ENCODE measurements around the gene CCL17. TPM values are rescaled to one million over a fixed set of nuclear protein-coding genes. Genes with fewer than 3 reads are reported as not detected.

Gene CCL17
- total RNA-seq, 1 experiment from 2014 or later = not detected

DNA sequence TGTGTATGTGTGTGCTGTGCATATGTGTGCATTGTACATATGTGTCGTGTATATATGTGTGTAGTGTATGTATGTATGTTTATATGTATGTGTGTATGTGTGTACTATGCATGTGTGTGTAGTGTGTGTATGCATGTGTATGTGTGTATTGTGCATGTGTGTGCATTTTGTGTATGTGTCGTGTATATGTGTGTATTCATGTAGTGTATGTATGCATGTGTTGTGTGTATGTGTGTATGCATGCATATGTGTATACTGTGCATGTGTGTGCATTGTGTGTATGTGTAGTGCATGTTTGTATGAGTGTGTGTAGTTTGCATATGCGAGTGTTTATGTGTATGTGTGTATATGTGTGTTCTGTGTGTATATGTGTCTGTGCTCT lies 15.5 kb upstream of the CCL17 start:
- no peak overlapping the region for H3K4me3 Mint-ChIP-seq (ENCODE audit: unreplicated experiment)
- no peak overlapping the region for H3K27ac Mint-ChIP-seq (ENCODE audit: low read depth, unreplicated experiment)
- peaks cover 9% of the 10 kb centered on the region for H3K4me1 Mint-ChIP-seq (ENCODE audit: insufficient read depth, unreplicated experiment)

DNA sequence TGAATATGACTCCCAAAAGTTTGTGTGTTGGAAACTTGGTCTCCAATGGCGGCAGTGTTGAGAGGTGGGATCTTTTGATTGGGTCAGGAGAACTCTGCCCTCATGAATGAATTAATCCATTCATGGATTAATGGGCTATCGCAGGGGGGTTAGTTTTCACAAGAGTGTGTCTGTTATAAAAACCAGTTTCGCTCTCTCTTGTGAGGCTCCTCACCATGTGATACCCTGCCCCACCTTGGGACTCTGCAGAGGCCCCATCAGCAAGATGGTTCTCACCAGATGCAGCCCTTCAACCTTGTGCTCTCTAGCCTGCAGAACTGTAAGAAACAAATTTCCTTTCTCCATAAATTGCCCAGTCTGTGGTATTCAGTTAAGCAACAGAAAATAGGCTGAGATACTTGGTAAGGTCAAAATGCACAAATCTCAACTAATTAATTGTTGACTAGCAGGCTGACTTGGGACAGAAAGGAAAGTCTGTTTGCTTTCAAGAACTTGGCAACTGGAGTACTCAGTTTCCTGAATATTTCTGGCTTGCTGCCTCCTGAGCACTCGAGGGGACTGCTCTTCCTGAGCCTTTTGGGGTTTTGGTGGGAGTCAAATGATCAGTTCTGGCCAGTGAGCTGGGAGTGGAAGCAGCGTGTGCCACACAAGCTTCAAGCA lies 13.8 kb upstream of the CCL17 start:
- Mint-ChIP-seq H3K4me1 (ENCODE audit: insufficient read depth, unreplicated experiment) (peaks cover 9% of the 10 kb centered on the region), H3K9me3 (ENCODE audit: unreplicated experiment) (no peaks in the 10 kb centered on the region), H3K27me3 (ENCODE audit: insufficient read depth, unreplicated experiment) (peaks cover 17% of the 10 kb centered on the region), H3K27ac (ENCODE audit: low read depth, unreplicated experiment) (no peak overlapping the region), H3K4me3 (ENCODE audit: unreplicated experiment) (no peak overlapping the region), H3K36me3 (ENCODE audit: insufficient read depth, unreplicated experiment) (no peaks in the 10 kb centered on the region)
- intact Hi-C loops (cut with micrococcal nuclease) = no loop called here
- BruUV-seq (replicated peaks) = no TSS peak
- ChIA-PET CTCF (no interaction called here), POLR2A (no interaction called here)
- DNase-seq (ENCODE audit: unreplicated experiment) = no peak
- TF ChIP-seq, protein P1, sequence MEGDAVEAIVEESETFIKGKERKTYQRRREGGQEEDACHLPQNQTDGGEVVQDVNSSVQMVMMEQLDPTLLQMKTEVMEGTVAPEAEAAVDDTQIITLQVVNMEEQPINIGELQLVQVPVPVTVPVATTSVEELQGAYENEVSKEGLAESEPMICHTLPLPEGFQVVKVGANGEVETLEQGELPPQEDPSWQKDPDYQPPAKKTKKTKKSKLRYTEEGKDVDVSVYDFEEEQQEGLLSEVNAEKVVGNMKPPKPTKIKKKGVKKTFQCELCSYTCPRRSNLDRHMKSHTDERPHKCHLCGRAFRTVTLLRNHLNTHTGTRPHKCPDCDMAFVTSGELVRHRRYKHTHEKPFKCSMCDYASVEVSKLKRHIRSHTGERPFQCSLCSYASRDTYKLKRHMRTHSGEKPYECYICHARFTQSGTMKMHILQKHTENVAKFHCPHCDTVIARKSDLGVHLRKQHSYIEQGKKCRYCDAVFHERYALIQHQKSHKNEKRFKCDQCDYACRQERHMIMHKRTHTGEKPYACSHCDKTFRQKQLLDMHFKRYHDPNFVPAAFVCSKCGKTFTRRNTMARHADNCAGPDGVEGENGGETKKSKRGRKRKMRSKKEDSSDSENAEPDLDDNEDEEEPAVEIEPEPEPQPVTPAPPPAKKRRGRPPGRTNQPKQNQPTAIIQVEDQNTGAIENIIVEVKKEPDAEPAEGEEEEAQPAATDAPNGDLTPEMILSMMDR (IDR thresholded peaks at IDR 0.05; ENCODE audit: unreplicated experiment) = no peak

More for the DNA sequence above, 15.5 kb upstream of the CCL17 start:
- ChIA-PET CTCF (no interaction called here), POLR2A (no interaction called here)
- intact Hi-C loops (cut with micrococcal nuclease) = no loop called here
- Mint-ChIP-seq H3K36me3 (ENCODE audit: insufficient read depth, unreplicated experiment) (no peaks in the 10 kb centered on the region), H3K9me3 (ENCODE audit: unreplicated experiment) (no peaks in the 10 kb centered on the region), H3K27me3 (ENCODE audit: insufficient read depth, unreplicated experiment) (peaks cover 17% of the 10 kb centered on the region)
- DNase-seq (ENCODE audit: unreplicated experiment) = no peak
- TF ChIP-seq, protein P1 (IDR thresholded peaks at IDR 0.05; ENCODE audit: unreplicated experiment) = no peak
- BruUV-seq (replicated peaks) = no TSS peak

DNA sequence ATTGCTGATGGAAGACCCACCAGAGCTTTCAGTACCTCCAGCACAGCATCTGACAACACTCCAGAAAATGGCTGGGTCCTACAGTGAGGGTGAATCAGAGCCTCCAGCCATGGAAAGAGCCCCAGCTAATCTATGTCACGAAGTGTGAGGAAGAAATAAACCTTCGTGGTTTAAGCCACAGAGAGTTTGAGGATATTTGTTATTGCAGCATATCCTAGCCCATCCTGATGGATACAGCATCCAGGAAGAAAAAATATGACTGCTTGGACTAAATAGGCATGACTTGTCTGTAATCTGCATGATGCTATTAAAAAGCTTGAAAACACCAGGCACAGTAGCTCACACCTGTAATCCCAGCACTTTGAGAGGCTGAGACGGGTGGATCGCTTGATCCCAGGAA lies 13.3 kb upstream of the CCL17 start:
- Mint-ChIP-seq H3K4me1 (ENCODE audit: insufficient read depth, unreplicated experiment) (peaks cover 9% of the 10 kb centered on the region), H3K9me3 (ENCODE audit: unreplicated experiment) (no peaks in the 10 kb centered on the region), H3K4me3 (ENCODE audit: unreplicated experiment) (no peak overlapping the region), H3K36me3 (ENCODE audit: insufficient read depth, unreplicated experiment) (no peaks in the 10 kb centered on the region), H3K27ac (ENCODE audit: low read depth, unreplicated experiment) (no peak overlapping the region), H3K27me3 (ENCODE audit: insufficient read depth, unreplicated experiment) (peaks cover 17% of the 10 kb centered on the region)
- ChIA-PET CTCF (interaction anchor here (0.7 to 1.4 kb wide), 2 partner anchors 26 to 307 kb away, joined by 3 to 7 read pairs; no protein-coding TSS in a partner anchor), POLR2A (no interaction called here)
- TF ChIP-seq, protein P1 (IDR thresholded peaks at IDR 0.05; ENCODE audit: unreplicated experiment) = no peak
- no TSS peak for BruUV-seq (replicated peaks)
- DNase-seq (ENCODE audit: unreplicated experiment) = no peak
- intact Hi-C loops (cut with micrococcal nuclease) = no loop called here

DNA sequence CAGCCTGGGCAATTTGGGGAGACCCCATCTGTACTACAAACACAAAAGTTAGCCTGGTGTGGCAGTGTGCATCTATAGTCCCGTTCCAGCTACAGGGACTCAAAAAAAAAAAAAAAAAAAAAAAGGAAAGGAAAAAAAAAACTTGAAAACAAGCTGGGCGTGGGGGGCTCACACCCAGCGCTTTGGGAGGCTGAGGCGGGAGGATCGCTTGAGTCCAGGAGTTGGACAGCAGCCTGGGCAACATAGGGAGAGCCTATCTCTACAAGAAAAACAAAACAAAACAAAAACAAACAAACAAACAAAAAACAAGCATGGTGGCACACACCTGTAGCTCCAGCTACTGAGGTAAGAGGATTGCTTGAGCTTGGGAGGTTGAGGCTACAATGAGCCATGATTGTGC lies 12.9 kb upstream of the CCL17 start:
- ChIA-PET CTCF (interaction anchor here (0.7 to 1.4 kb wide), 2 partner anchors 25 to 307 kb away, joined by 3 to 7 read pairs; no protein-coding TSS in a partner anchor), POLR2A (no interaction called here)
- no TSS peak for BruUV-seq (replicated peaks)

More for the DNA sequence above, 12.9 kb upstream of the CCL17 start:
- H3K4me3 Mint-ChIP-seq (ENCODE audit: unreplicated experiment) = no peak overlapping the region
- H3K27ac Mint-ChIP-seq (ENCODE audit: low read depth, unreplicated experiment) = no peak overlapping the region
- H3K36me3 Mint-ChIP-seq (ENCODE audit: insufficient read depth, unreplicated experiment) = no peaks in the 10 kb centered on the region
- no peak for DNase-seq (ENCODE audit: unreplicated experiment)
- intact Hi-C loops (cut with micrococcal nuclease) = no loop called here
- peaks cover 17% of the 10 kb centered on the region for H3K27me3 Mint-ChIP-seq (ENCODE audit: insufficient read depth, unreplicated experiment)
- TF ChIP-seq, protein P1 (IDR thresholded peaks at IDR 0.05; ENCODE audit: unreplicated experiment) = no peak
- peaks cover 9% of the 10 kb centered on the region for H3K4me1 Mint-ChIP-seq (ENCODE audit: insufficient read depth, unreplicated experiment)
- H3K9me3 Mint-ChIP-seq (ENCODE audit: unreplicated experiment) = no peaks in the 10 kb centered on the region
